ENCODE measurements around the gene CNGB1. TPM values are rescaled to one million over a fixed set of nuclear protein-coding genes. Genes with fewer than 3 reads are reported as not detected.

The CNGB1 gene
- total RNA-seq, 1 donor from 2014 or later: not detected

- TF ChIP-seq EZH2 (IDR thresholded peaks at IDR 0.05): no peak
- no peak for TF ChIP-seq CTCF (IDR thresholded peaks at IDR 0.05)
- no peak for TF ChIP-seq EZH2phosphoT487 (IDR thresholded peaks at IDR 0.05)
- H3K4me3 ChIP-seq: no peak overlapping the region
- H3K4me1 ChIP-seq: peaks cover 8% of the 10 kb centered on the region
- H3K27me3 Mint-ChIP-seq (ENCODE audit: insufficient read depth, low read depth): peaks cover 5% of the 10 kb centered on the region
- H3K4me1 Mint-ChIP-seq: peaks cover 23% of the 10 kb centered on the region
- no peak overlapping the region for H3K4me2 ChIP-seq
- no peaks in the 10 kb centered on the region for H3K9me3 ChIP-seq (ENCODE audit: low read depth)
- peaks cover 18% of the 10 kb centered on the region for H3K36me3 Mint-ChIP-seq
- no peak overlapping the region for H3K27ac ChIP-seq
- no peak for DNase-seq (ENCODE audit: low spot score)
- no peaks in the 10 kb centered on the region for H3K36me3 ChIP-seq
- H4K20me1 ChIP-seq (ENCODE audit: low read depth): peaks cover 21% of the 10 kb centered on the region
- peaks cover 4% of the 10 kb centered on the region for H3K9me3 Mint-ChIP-seq
- no peaks in the 10 kb centered on the region for H3K27me3 ChIP-seq
- H3K9ac ChIP-seq: no peak overlapping the region
- no peaks in the 10 kb centered on the region for H3K79me2 ChIP-seq (ENCODE audit: low read depth)
- H2AFZ ChIP-seq (replicated peaks): no peak overlapping the region
- no peak overlapping the region for H3K27ac Mint-ChIP-seq
- H3K4me3 Mint-ChIP-seq: no peak overlapping the region
- H3F3A ChIP-seq (ENCODE audit: low read depth): peaks cover 31% of the 10 kb centered on the region
Measured at GRCh38 chr16:58002936-58003335, 32.0 kb upstream of the CNGB1 start.

- Mint-ChIP-seq H3K27ac (no peak overlapping the region), H3K4me3 (peak overlapping the region; percentile 53), H3K4me1 (peaks cover 23% of the 10 kb centered on the region), H3K9me3 (peaks cover 4% of the 10 kb centered on the region), H3K36me3 (peaks cover 18% of the 10 kb centered on the region), H3K27me3 (ENCODE audit: insufficient read depth, low read depth) (peaks cover 5% of the 10 kb centered on the region)
- Histone ChIP-seq H3K9me3 (ENCODE audit: low read depth) (no peaks in the 10 kb centered on the region), H4K20me1 (ENCODE audit: low read depth) (peaks cover 21% of the 10 kb centered on the region), H3K9ac (no peak overlapping the region), H3F3A (ENCODE audit: low read depth) (peaks cover 31% of the 10 kb centered on the region), H3K36me3 (no peaks in the 10 kb centered on the region), H3K4me2 (peak overlapping the region; percentile 90), H3K4me1 (peaks cover 8% of the 10 kb centered on the region), H3K27ac (no peak overlapping the region), H3K79me2 (ENCODE audit: low read depth) (no peaks in the 10 kb centered on the region), H2AFZ (replicated peaks) (no peak overlapping the region), H3K27me3 (no peaks in the 10 kb centered on the region), H3K4me3 (no peak overlapping the region)
- no peak for TF ChIP-seq EZH2 (IDR thresholded peaks at IDR 0.05)
- no peak for TF ChIP-seq EZH2phosphoT487 (IDR thresholded peaks at IDR 0.05)
- no peak for TF ChIP-seq CTCF (IDR thresholded peaks at IDR 0.05)
- DNase-seq (ENCODE audit: low spot score): no peak
Measured at GRCh38 chr16:58002416-58002800, 31.5 kb upstream of the CNGB1 start.

- H3K27ac Mint-ChIP-seq: no peak overlapping the region
- peaks cover 15% of the 10 kb centered on the region for H3K36me3 Mint-ChIP-seq
- H3K27me3 ChIP-seq: no peaks in the 10 kb centered on the region
Measured at GRCh38 chr16:58001781-58002415, 31.0 kb upstream of the CNGB1 start.

More at GRCh38 chr16:58001781-58002415, 31.0 kb upstream of the CNGB1 start:
- H3K4me2 ChIP-seq: peak overlapping the region; percentile 90
- H3K9ac ChIP-seq: no peak overlapping the region
- no peaks in the 10 kb centered on the region for H3K9me3 ChIP-seq (ENCODE audit: low read depth)
- H2AFZ ChIP-seq (replicated peaks): no peak overlapping the region
- H3K4me1 Mint-ChIP-seq: peaks cover 23% of the 10 kb centered on the region
- no peak for DNase-seq (ENCODE audit: low spot score)
- peaks cover 21% of the 10 kb centered on the region for H4K20me1 ChIP-seq (ENCODE audit: low read depth)
- H3K36me3 ChIP-seq: no peaks in the 10 kb centered on the region
- H3F3A ChIP-seq (ENCODE audit: low read depth): peaks cover 31% of the 10 kb centered on the region
- no peaks in the 10 kb centered on the region for H3K79me2 ChIP-seq (ENCODE audit: low read depth)
- peaks cover under 1% of the 10 kb centered on the region for H3K9me3 Mint-ChIP-seq
- peak overlapping the region; percentile 93 for H3K4me3 Mint-ChIP-seq
- no peak for TF ChIP-seq EZH2phosphoT487 (IDR thresholded peaks at IDR 0.05)
- TF ChIP-seq EZH2 (IDR thresholded peaks at IDR 0.05): no peak
- no peak for TF ChIP-seq CTCF (IDR thresholded peaks at IDR 0.05)
- peak overlapping the region; percentile 62 for H3K4me3 ChIP-seq
- H3K4me1 ChIP-seq: peaks cover 8% of the 10 kb centered on the region
- no peak overlapping the region for H3K27ac ChIP-seq
- peaks cover 5% of the 10 kb centered on the region for H3K27me3 Mint-ChIP-seq (ENCODE audit: insufficient read depth, low read depth)
